SJCRH30 (cell line): Measurements from ENCODE around the gene NEK5. TPM values are rescaled to one million over a fixed set of nuclear protein-coding genes. Genes with fewer than 3 reads are reported as not detected.
"Not testable (repeated sequence)": the region's sequence is repeated elsewhere in the genome, so short reads cannot be mapped to it uniquely, and the experiment has no call there.

Source experiments
- DNase-seq, 2 experiments: peaks; one replicate each; pipeline ENCODE4 v3.0.0-alpha.2; 2015 to 2020
- H3K27ac ChIP-seq: fragments of 250-450 bp; sonication (Bioruptor Pico); 2 replicates; pipeline ENCODE4 v1.5.1; 2020; ENCODE audit warnings: mild to moderate bottlenecking, moderate library complexity
- H3K27me3 ChIP-seq: fragments of 250-450 bp; sonication (Bioruptor Pico); 2 replicates; pipeline ENCODE4 v1.5.1; 2020; ENCODE audit warnings: mild to moderate bottlenecking, moderate library complexity
- H3K36me3 ChIP-seq: fragments of 250-450 bp; sonication (Bioruptor Pico); 2 replicates; pipeline ENCODE4 v1.5.1; 2020; ENCODE audit warnings: mild to moderate bottlenecking, moderate library complexity
- H3K4me1 ChIP-seq: fragments of 250-450 bp; sonication (Bioruptor Pico); 2 replicates; pipeline ENCODE4 v1.5.1; 2020; ENCODE audit warnings: mild to moderate bottlenecking, moderate library complexity
- H3K4me3 ChIP-seq: fragments of 250-450 bp; sonication (Bioruptor Pico); 2 replicates; pipeline ENCODE4 v1.5.1; 2020; ENCODE audit warnings: mild to moderate bottlenecking, moderate library complexity
- H3K9me3 ChIP-seq: fragments of 250-450 bp; sonication (Bioruptor Pico); replicated peaks from 2 replicates; pipeline ENCODE4 v1.5.1; 2020; ENCODE audit warnings: mild to moderate bottlenecking, moderate library complexity
- total RNA-seq: library from RNA; depleted of rRNA; stranded (reverse); fragments of >200 nt; shearing (Covaris generic); gene quantifications from 2 replicates; pipeline ENCODE4 v1.2.3, GENCODE V29; 2014; rRNA removed

The NEK5 gene, protein sequence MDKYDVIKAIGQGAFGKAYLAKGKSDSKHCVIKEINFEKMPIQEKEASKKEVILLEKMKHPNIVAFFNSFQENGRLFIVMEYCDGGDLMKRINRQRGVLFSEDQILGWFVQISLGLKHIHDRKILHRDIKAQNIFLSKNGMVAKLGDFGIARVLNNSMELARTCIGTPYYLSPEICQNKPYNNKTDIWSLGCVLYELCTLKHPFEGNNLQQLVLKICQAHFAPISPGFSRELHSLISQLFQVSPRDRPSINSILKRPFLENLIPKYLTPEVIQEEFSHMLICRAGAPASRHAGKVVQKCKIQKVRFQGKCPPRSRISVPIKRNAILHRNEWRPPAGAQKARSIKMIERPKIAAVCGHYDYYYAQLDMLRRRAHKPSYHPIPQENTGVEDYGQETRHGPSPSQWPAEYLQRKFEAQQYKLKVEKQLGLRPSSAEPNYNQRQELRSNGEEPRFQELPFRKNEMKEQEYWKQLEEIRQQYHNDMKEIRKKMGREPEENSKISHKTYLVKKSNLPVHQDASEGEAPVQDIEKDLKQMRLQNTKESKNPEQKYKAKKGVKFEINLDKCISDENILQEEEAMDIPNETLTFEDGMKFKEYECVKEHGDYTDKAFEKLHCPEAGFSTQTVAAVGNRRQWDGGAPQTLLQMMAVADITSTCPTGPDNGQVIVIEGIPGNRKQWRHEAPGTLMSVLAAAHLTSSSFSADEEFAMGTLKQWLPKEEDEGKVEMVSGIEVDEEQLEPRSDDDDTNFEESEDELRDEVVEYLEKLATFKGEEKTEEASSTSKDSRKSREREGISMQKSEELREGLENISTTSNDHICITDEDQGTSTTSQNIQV
- not detected in 2 replicates for total RNA-seq

DNA sequence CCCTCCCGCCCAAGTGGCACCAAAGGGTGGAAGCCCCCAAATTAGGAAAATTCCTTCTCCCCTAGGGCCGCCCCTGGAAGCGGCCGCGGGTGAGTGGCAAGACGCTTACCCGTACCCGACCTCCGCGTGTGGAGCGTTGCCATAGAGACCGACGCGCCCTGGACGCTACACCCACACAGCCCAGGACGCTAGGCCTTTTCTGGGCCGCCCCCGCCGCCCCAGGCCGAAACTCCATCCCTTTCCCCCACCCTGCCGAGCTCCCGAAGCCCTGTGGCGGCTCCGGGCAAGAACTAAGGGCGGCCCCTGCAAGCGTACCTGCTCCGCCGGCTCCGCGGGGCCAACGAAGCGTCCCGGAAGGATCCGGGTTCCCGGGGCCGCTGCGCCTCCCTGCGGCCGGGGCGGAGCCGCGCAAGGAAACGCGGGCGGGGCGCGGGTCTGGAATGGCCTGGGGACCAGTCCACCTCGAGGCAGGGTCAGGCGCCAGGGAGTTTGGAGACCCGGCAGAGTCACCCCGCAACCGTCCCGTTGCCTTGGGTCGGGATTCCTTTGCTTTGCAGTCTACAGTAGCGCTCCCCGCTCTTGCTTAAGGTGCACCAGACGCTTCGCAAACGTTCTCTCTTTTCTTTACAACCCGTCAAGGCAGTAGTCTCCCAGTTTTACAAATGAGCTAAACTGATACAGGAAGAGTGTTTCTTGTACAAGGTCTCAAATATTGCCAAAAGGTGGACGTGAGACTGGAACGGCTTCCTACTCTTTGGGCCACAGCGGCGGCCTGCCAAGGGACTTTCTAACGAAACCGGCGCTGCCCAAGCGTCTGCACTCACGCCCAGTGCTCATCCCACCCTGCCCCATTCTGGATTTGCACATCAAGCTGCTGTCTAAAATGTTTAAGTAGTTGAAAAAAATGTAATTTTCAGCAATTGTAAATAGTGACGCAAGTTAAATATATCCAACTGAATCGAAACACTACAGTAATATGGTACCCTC lies at the start of gene NEK5:
NEK5 (minus strand) TSS at position 360 of the 987 bp plus-strand sequence. CDS start 1,591 bp downstream, outside the sequence.
- H3K27ac ChIP-seq: no peak within 1 kb of the TSS

DNA sequence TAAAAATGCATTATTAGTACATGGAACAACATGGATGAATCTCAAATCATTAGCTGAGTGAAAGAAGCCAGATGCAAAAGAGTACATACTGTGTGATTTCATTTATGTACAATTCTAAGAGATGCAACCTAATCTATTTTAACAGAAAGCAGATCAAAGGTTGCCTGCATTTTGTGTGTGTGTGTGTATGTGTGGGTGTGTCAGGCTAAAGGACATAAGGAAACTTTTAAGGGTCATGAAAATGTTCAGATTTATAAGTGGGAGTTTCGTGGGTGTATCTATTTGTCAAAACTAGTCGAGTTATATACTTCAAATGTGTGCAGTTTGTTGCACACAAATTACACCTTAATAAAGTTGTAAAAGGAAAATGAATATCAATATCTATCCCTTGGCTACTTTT lies 48.4 kb upstream of the NEK5 start:
- Histone ChIP-seq H3K4me3 (no peak overlapping the region), H3K4me1 (no peaks in the 10 kb centered on the region), H3K27ac (no peak overlapping the region), H3K27me3 (no peaks in the 10 kb centered on the region), H3K9me3 (no peaks in the 10 kb centered on the region), H3K36me3 (peaks cover 18% of the 10 kb centered on the region)
- no peak for DNase-seq

More for the DNA sequence above, at the start of gene NEK5:
- Histone ChIP-seq H3K4me1 (peaks cover 6% of the 10 kb centered on the region; the same call in 1 of the 2 replicates), H3K36me3 (no peaks in the 10 kb centered on the region), H3K4me3 (peak within 1 kb of the TSS; percentile 77), H3K9me3 (no peaks in the 10 kb centered on the region), H3K27me3 (no peaks in the 10 kb centered on the region)
- peak; percentile 63 to 74 for DNase-seq

DNA sequence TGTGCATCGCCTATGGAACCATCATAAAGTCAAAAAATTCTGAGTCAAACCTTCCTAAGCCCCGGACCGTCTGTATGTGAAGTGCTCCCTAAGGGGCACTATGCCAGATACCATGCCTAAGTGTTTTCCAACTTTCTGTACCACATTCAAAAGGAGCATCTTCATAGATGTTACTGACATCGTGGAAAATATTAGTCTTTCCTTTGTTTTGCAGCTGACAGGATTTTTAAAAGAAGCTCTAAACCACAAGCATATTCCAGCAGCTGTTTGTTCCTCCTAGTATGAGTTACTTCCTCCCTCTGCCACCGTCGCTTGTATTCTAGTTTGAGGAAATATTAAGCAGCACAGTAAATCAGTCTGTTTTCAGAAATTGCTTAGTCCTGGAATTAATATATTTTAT lies 45.1 kb upstream of the NEK5 start:
- not testable (repeated sequence) for H3K9me3 ChIP-seq, DNase-seq, H3K27ac ChIP-seq, H3K4me3 ChIP-seq, H3K27me3 ChIP-seq, H3K4me1 ChIP-seq
- H3K36me3 ChIP-seq: peaks cover 21% of the 10 kb centered on the region

DNA sequence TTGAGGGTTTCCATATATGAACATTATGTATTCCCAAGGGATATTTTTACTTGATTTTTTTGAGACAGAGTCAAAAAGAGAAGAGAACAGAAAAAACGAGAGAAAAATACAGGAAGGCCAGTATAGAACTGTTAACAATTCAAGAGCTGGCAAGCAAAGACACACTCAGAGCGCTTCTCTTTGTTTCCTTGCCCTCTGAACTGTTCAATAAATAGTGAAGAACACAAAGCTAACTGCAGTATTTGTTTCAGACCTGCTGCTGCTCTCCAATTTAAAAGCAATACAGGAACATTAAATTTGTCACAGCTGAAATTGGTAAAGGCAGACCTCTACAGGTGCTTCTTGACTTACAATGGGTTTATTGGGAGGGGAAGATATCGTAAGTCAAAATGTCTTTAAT lies 44.5 kb upstream of the NEK5 start:
- Histone ChIP-seq H3K4me1 (no peaks in the 10 kb centered on the region), H3K36me3 (peaks cover 26% of the 10 kb centered on the region), H3K27ac (no peak overlapping the region)

DNA sequence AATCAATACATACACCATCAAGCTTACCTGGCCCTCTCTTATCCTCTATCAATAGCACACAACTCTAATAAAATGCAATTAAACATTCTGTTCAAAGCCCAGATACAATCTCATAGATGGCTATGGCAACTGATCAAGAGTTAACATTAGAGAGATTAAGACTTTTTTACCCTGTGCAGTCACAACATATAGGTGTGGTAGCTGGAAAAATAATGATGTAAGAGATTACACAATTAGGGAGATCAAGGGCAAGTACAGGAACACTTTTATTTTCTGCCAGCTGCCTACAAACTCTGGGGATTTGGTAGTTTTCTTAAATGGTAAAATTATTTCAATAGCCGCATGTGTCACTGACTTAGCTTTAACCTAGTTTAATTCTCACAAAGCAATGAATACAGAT lies 42.8 kb upstream of the NEK5 start:
- not testable (repeated sequence) for H3K27ac ChIP-seq, DNase-seq, H3K4me1 ChIP-seq, H3K27me3 ChIP-seq, H3K4me3 ChIP-seq, H3K9me3 ChIP-seq
- peaks cover 28% of the 10 kb centered on the region for H3K36me3 ChIP-seq

More for the DNA sequence above, 44.5 kb upstream of the NEK5 start:
- H3K4me3 ChIP-seq: no peak overlapping the region
- no peaks in the 10 kb centered on the region for H3K9me3 ChIP-seq
- no peaks in the 10 kb centered on the region for H3K27me3 ChIP-seq
- DNase-seq: no peak

DNA sequence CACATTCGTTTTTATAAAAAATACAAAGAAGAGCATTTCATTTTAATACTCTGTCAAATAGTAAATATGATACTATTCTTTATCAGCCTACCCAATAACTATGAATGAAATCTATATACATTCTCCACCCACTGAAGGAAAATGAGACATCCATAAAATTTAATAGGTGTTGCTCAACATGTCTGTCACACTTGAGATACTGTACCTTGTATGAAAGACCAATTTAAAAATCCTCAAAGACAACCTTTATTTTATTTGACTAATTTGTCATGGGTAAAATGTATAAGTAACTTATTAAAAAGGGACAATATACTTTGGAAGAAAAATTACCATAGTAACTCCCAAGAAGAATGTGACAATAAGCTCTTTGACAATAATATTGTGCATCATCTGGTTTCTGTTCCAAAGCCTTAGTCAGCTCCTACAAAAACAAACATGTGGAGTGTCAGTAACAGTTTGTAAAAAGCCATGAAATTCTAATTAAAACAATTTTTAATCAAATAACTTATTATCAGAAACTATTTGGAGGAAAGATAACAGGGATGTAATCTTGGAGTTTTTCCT lies 42.0 kb upstream of the NEK5 start:
- not testable (repeated sequence) for H3K27me3 ChIP-seq, H3K27ac ChIP-seq, H3K4me3 ChIP-seq, H3K9me3 ChIP-seq, DNase-seq, H3K4me1 ChIP-seq
- peaks cover 28% of the 10 kb centered on the region for H3K36me3 ChIP-seq

DNA sequence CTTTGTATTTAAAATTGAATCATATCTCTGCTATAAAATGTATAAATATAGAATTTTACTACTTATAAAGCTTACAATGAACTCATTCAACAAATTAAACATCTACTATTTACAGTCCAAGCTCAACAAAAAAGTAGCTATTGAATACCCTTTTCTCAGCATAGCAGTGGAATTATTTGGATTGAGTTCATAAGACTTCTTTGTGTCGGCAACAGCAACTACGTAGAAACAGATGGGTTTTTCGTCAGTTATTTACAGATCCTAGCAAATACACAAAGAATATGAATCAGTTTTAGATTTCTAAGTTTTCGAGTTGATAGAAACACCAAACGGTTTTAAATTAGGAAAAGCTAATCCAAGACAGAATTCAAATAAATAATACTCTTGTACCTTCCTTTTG lies 41.0 kb upstream of the NEK5 start:
- H3K9me3 ChIP-seq: no peaks in the 10 kb centered on the region
- H3K27ac ChIP-seq: no peak overlapping the region
- peaks cover 21% of the 10 kb centered on the region for H3K36me3 ChIP-seq
- no peak for DNase-seq
- no peak overlapping the region for H3K4me3 ChIP-seq
- no peaks in the 10 kb centered on the region for H3K4me1 ChIP-seq
- H3K27me3 ChIP-seq: no peaks in the 10 kb centered on the region

DNA sequence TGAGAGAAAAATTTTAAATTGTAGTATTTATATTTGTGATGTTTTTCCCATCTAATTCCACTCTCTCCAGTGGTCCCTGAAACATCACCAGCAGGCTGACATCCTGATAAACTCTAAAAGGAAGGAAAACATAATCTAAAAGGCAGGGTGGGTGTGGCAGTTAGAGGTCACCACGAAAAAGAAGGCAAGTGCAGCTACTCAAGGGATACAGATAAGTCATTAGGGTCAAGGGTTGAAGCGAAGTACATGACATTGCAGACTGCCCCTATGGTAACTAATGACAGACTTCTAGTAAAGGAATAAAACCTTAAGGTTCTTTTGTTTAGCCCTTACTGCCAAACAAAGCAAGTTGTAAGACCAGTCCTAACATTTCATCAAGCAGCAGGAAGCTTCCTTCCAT lies 36.5 kb upstream of the NEK5 start:
- Histone ChIP-seq H3K4me1 (peaks cover 13% of the 10 kb centered on the region), H3K4me3 (no peak overlapping the region), H3K9me3 (no peaks in the 10 kb centered on the region), H3K27me3 (no peaks in the 10 kb centered on the region), H3K36me3 (peaks cover 9% of the 10 kb centered on the region), H3K27ac (no peak overlapping the region)
- no peak for DNase-seq

DNA sequence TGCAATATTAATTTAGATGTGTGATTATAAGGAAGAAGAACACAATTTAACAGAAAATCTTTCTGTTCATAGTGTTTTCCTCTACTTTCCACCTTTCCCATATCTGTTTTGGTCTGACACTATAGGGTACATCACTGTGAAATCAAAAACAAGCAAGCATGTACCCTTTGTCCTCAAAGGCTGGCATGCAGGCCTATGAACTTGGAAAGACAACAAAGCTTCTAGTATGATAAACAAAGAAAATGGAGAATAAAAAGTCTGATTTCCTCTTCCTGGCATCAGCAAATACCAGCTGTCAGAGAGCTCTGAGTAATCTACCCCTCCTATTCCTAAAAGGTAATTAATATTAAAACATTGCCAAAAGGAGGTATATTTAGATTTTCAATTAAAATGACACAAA lies 36.1 kb upstream of the NEK5 start:
- no peak for DNase-seq
- Histone ChIP-seq H3K27ac (no peak overlapping the region), H3K4me3 (no peak overlapping the region), H3K9me3 (no peaks in the 10 kb centered on the region), H3K27me3 (no peaks in the 10 kb centered on the region), H3K36me3 (peaks cover 9% of the 10 kb centered on the region), H3K4me1 (peaks cover 13% of the 10 kb centered on the region)

DNA sequence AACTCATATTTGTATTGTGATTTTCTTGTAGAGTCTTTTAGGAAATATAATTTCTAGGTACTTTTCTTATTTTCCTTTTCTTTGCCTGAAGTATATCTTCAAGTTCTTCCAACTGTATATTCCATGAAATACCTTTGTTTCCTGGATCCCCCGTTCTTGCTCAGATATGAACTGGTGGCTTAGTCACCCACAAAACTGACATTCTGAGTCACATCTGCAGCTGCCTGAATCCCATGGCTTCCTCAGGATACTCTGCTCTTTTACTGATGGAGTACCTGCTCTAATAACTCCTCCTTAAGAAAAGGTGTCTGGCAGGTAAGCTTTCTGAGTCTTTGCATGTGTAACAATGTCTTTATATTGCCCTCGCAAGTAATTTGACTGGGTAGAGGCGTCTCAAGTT lies 35.0 kb upstream of the NEK5 start:
- H3K4me3 ChIP-seq, H3K27me3 ChIP-seq, H3K9me3 ChIP-seq, H3K27ac ChIP-seq, DNase-seq, H3K36me3 ChIP-seq: not testable (repeated sequence)
- H3K4me1 ChIP-seq: peaks cover 13% of the 10 kb centered on the region

DNA sequence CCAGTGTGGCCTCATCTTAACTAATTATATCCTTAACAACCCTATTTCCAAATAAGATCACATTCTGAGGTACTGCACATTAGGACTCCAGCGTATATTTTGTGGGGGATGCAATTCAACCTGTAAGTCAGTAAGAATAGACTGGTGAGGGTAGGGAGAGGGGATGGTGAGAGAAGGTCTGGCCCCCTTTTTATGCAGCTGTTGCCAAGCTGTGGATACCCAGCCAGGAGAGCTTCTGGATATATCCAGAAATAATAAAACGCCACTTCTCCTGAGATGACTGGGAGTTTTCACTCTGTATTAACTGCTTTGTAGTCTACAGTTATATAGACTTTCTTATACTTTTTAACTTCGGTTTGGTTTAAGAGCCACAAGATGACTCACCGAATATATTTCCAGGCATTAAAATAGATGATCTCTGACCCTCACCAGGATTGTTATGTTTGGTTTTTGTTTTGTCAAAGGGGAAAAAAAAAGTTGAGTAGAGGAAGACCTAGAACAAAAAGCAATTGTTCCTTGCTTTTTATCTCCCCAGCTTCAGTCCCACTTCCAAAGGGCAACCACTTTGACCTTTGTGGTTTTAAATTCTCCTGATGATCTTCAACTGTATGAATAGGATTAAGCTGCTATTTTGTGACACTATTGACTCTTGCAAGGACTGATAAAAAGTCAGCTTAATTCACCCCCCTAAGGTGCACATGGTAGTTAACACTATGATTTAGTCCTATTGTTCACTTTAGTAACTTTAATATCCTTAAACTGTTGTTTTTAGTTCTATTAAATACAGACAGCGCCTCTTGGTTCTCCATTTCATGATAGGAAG lies 33.6 kb upstream of the NEK5 start:
- H3K27me3 ChIP-seq: no peaks in the 10 kb centered on the region
- H3K4me1 ChIP-seq: peaks cover 18% of the 10 kb centered on the region
- DNase-seq: peak; percentile 32 to 71
- H3K9me3 ChIP-seq: no peaks in the 10 kb centered on the region
- H3K27ac ChIP-seq: no peak overlapping the region
- no peaks in the 10 kb centered on the region for H3K36me3 ChIP-seq
- H3K4me3 ChIP-seq: no peak overlapping the region

DNA sequence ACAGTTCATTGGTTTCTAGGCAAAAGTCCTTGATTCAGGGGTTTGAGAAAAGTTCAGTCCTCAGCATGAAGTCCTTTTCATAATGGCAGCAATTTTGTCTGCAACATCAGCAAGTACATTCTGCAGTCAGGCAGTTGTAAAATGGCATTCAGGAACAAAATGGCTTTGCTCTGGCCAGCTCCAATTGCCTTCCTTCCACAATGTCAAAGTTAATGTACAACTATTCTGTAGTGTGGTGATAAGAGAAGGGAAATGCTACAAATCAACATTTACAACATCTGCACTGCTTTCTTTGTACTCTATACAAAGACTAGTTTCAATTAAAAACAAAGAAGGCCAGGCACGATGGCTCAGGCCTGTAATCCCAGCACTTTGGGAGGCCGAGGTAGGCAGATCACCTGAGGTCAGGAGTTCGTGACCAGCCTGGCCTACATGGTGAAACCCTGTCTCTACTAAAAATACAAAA lies 32.3 kb upstream of the NEK5 start:
- no peaks in the 10 kb centered on the region for H3K9me3 ChIP-seq
- H3K36me3 ChIP-seq: no peaks in the 10 kb centered on the region
- H3K4me1 ChIP-seq: peaks cover 18% of the 10 kb centered on the region
- DNase-seq: no peak
- H3K4me3 ChIP-seq: no peak overlapping the region
- H3K27me3 ChIP-seq: no peaks in the 10 kb centered on the region
- no peak overlapping the region for H3K27ac ChIP-seq

DNA sequence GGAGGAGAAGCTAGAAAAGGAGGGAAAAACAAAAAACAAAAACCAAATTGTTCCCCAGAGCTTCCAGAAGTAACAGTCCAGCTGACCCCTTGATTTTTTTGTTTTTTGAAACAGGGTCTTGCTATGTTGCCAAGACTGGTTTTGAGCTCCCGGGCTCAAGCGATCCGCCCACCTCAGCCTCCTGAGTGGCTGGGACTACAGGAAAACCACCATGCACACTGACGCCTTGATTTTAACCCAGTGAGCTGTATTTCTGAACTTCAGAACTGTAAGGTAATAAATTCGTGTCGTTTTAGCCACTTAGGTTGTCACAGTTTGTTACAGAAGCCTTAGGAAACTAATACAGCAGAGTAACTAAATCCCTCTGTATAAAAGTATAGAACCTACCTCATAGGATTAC lies 31.6 kb upstream of the NEK5 start:
- no peaks in the 10 kb centered on the region for H3K9me3 ChIP-seq
- H3K36me3 ChIP-seq: no peaks in the 10 kb centered on the region
- no peak overlapping the region for H3K4me3 ChIP-seq
- no peaks in the 10 kb centered on the region for H3K27me3 ChIP-seq
- H3K4me1 ChIP-seq: peaks cover 18% of the 10 kb centered on the region
- no peak for DNase-seq
- no peak overlapping the region for H3K27ac ChIP-seq
